Endothelial cell of umbilical vein (primary cell): Measurements from ENCODE around the gene ABTB2. TPM values are rescaled to one million over a fixed set of nuclear protein-coding genes. Genes with fewer than 3 reads are reported as not detected.

Source experiments
- BruUV-seq: library from RNA; stranded (reverse); fragments of 400-500 nt; replicated peaks from 2 replicates; lab custom pipeline; 2021; lab: Mats Ljungman, UMichigan
- CTCF ChIA-PET: fragments of 300-600, 350-600 bp; sonication (Branson Sonifier 250); formaldehyde crosslinking; loops from one replicate; lab custom pipeline; 2021; ENCODE audit warnings: antibody characterized with exemption, inconsistent platforms; lab: Charles Lee
- POLR2A ChIA-PET: fragments of 300-600, 350-600 bp; sonication (Branson Sonifier 250); formaldehyde crosslinking; loops from one replicate; lab custom pipeline; 2021; ENCODE audit warnings: antibody characterized with exemption, inconsistent platforms; lab: Charles Lee
- DNase-seq: peaks from one replicate; pipeline ENCODE4 v3.0.0-alpha.2; 2011; ENCODE audit warnings: low read depth, low spot score
- FAIRE-seq: peaks from 2 replicates; lab custom pipeline; 2011; peaks lifted over from hg19 to GRCh38; lab: Jason Lieb, UNC
- H2AFZ ChIP-seq: 2 replicates; pipeline ENCODE4 v1.6.0; 2012; ENCODE audit warnings: low read depth, low read length, control low read depth, inconsistent platforms
- H3K27ac ChIP-seq: 2 replicates; pipeline ENCODE4 v1.5.1; 2011; ENCODE audit warnings: low read depth, mild to moderate bottlenecking, control low read depth, low read length, moderate library complexity; ENCODE audit not compliant: insufficient read depth
- H3K27me3 ChIP-seq, 2 experiments: 2 replicates each; pipeline versions ENCODE4 v1.6.0 to v1.6.1; 2011; ENCODE audit warnings: low read length in 2 of 2, mixed read lengths in 1 of 2; ENCODE audit not compliant: control insufficient read depth in 2 of 2, insufficient read depth in 2 of 2
- H3K36me3 ChIP-seq, 2 experiments: 2 replicates in 1 of 2; 3 replicates in 1 of 2; pipeline ENCODE4 v1.5.1; 2011; ENCODE audit warnings: low read length in 2 of 2, mild to moderate bottlenecking in 1 of 2, moderate library complexity in 1 of 2; ENCODE audit not compliant: control insufficient read depth in 2 of 2, insufficient read depth in 2 of 2; ENCODE audit errors: extremely low read depth in 1 of 2
- H3K4me1 ChIP-seq: 3 replicates; pipeline ENCODE4 v1.5.1; 2011; ENCODE audit warnings: mild to moderate bottlenecking, low read length; ENCODE audit not compliant: control insufficient read depth, insufficient read depth; ENCODE audit errors: extremely low read depth
- H3K4me2 ChIP-seq: 2 replicates; pipeline ENCODE4 v1.6.1; 2011; ENCODE audit warnings: low read length, control low read depth, mixed read lengths; ENCODE audit not compliant: insufficient read depth
- H3K4me3 ChIP-seq, 3 experiments: fragments of 200-600 bp in 1 of 3; sonication (generic), shearing (Covaris generic) in 1 of 3; replicated peaks in 1 of 3; 2 replicates each; pipeline ENCODE4 v1.5.1; 2011 to 2016; ENCODE audit warnings: control low read depth in 3 of 3, low read length in 3 of 3, mild to moderate bottlenecking in 2 of 3, inconsistent platforms in 1 of 3, low read depth in 1 of 3, moderate library complexity in 1 of 3; ENCODE audit not compliant: insufficient read depth in 1 of 3
- H3K79me2 ChIP-seq: 2 replicates; pipeline ENCODE4 v1.6.0; 2012; ENCODE audit warnings: low read length, inconsistent platforms; ENCODE audit not compliant: control insufficient read depth, insufficient read depth
- H3K9ac ChIP-seq: replicated peaks from 2 replicates; pipeline ENCODE3; 2011; ENCODE audit warnings: low read length, control low read depth; ENCODE audit not compliant: insufficient read depth; ENCODE audit errors: extremely low read depth
- H3K9me1 ChIP-seq: replicated peaks from 3 replicates; pipeline ENCODE4 v1.6.0; 2011; ENCODE audit warnings: mild to moderate bottlenecking, low read length; ENCODE audit not compliant: control insufficient read depth, insufficient read depth; ENCODE audit errors: extremely low read depth
- H3K9me3 ChIP-seq: replicated peaks from 2 replicates; pipeline ENCODE4 v1.5.1; 2012; ENCODE audit warnings: low read length, inconsistent platforms; ENCODE audit not compliant: control insufficient read depth, insufficient read depth
- H4K20me1 ChIP-seq: replicated peaks from 2 replicates; pipeline ENCODE3; 2011; ENCODE audit warnings: mild to moderate bottlenecking, low read length; ENCODE audit not compliant: control insufficient read depth, insufficient read depth; ENCODE audit errors: extremely low read depth
- EZH2 ChIP-seq: IDR thresholded peaks from 2 replicates; pipeline ENCODE4 v1.6.1; 2012; ENCODE audit warnings: borderline replicate concordance, low read depth, mild to moderate bottlenecking, moderate library complexity, low read length, inconsistent platforms; ENCODE audit not compliant: severe bottlenecking
- FOS ChIP-seq: IDR thresholded peaks from 2 replicates; pipeline ENCODE4 v1.6.1; 2011; ENCODE audit warnings: mild to moderate bottlenecking, low read length, moderate library complexity, borderline replicate concordance; ENCODE audit not compliant: insufficient read depth
- GATA2 ChIP-seq: IDR thresholded peaks from 2 replicates; pipeline ENCODE4 v1.7.0; 2011; ENCODE audit warnings: low read depth, mild to moderate bottlenecking, moderate library complexity, mixed read lengths, low read length; ENCODE audit not compliant: insufficient read length, insufficient read depth
- JUN ChIP-seq: IDR thresholded peaks from 2 replicates; pipeline ENCODE4 v1.6.1; 2011; ENCODE audit warnings: borderline replicate concordance, low read depth; ENCODE audit not compliant: insufficient read length, insufficient read depth
- MYC ChIP-seq: IDR thresholded peaks from one replicate; pipeline ENCODE4 v1.6.1; 2011; ENCODE audit warnings: mild to moderate bottlenecking, low read depth, low read length
- POLR2A ChIP-seq: IDR thresholded peaks from 2 replicates; pipeline ENCODE4 v1.6.1; 2012; ENCODE audit warnings: low read depth, mild to moderate bottlenecking, control low read depth, low read length
- POLR2AphosphoS5 ChIP-seq: IDR thresholded peaks from 2 replicates; pipeline ENCODE4 v1.6.1; 2012; ENCODE audit warnings: low read depth, mild to moderate bottlenecking, control low read depth, low read length, moderate library complexity; ENCODE audit not compliant: insufficient read depth
- dilution Hi-C: fragments of 300-500 bp; cut with MboI; formaldehyde crosslinking; loops from one replicate; pipeline ENCODE4 v1.15.0; 2019; ENCODE audit warnings: low sequenced_read_pairs; ENCODE audit not compliant: extremely low pct_ligation_motif_present
- intact Hi-C: fragments of 100-400 bp; cut with micrococcal nuclease; formaldehyde crosslinking; loops from one replicate; pipeline ENCODE4 v1.10.0; 2022
- polyA plus RNA-seq, 4 experiments: library from polyadenylated mRNA; depleted of rRNA in 3 of 4; stranded (reverse) in 3 of 4; unstranded in 1 of 4; fragments of >200 nt; gene quantifications; 2 replicates each; pipeline versions ENCODE4 v1.2.1 to v1.2.3, GENCODE V29; 2011 to 2012; ENCODE audit warnings: missing spikeins in 1 of 4
- total RNA-seq: library from RNA; stranded (reverse); gene quantifications from 2 replicates; pipeline ENCODE4 v1.2.3, GENCODE V29; 2021
- TF ChIP-seq, protein P1 (sequence below): IDR thresholded peaks from 2 replicates; pipeline ENCODE4 v1.6.1; 2011; ENCODE audit not compliant: insufficient read depth, insufficient read length
- TF ChIP-seq, protein P2 (sequence below), 2 donors: IDR thresholded peaks; 1 replicate in 1 of 2; 2 replicates in 1 of 2; pipeline ENCODE4 v1.5.1; 2011; ENCODE audit warnings: low read length in 2 of 2, mild to moderate bottlenecking in 2 of 2, moderate library complexity in 2 of 2, control low read depth in 1 of 2, inconsistent platforms in 1 of 2, low read depth in 1 of 2; ENCODE audit not compliant: insufficient read depth in 1 of 2; ENCODE audit errors: extremely low read depth in 1 of 2

The ABTB2 gene
- total and polyA plus RNA-seq, 2 donors (not counting 3 experiments of a cell fraction or from before 2014, with no cell fraction given) = 0.11 to 0.14 TPM

DNA sequence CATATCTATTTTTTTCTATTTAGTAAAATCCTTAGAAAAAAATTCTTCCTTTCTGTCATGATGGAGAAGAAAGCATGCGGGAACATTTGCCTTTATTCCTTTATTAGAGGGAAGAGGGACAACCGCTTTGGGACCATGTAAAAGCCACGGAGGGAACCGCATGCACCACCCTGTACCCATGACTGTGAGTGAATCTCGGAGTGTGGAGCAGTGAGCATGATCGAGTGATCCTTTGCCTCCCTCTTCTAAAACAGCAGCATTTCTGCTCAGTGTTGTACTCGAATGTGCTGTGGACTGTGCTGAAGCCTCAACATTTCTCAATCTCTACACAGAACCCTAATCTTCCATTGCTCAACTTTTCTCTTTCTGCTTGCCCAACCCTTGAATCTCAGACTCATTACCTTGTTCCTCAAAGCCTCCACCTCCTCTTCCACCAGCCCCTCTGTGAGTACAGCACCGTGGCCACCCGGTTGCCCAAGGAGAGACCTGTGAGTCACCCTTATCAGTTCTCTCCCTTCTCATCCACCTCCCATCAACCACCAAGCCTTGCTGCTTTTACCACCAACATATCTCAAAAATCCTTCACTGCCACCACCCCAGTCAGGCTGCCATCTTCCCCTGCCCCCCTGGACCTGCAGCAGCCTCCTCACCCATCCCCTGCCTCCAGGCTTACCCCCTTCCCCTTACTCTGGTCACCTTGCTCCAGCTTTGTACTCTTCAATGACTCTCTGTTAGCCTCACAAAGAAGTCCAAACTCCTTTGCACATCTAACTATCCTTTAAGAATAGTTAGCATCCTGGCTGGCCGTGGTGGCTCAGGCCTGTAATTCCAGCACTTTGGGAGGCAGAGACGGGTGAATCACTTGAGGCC, 149.3 kb downstream of the ABTB2 start:
- FAIRE-seq (no peak), DNase-seq (no peak)
- ChIA-PET POLR2A (no interaction called here), CTCF (interaction anchor here (2.2 kb wide), 1 partner anchor 29 kb away, joined by 8 read pairs; no protein-coding TSS in a partner anchor)
- Histone ChIP-seq H3K4me1 (no peaks in the 10 kb centered on the region), H3K27me3 (no peaks in the 10 kb centered on the region), H2AFZ (no peak overlapping the region), H3K27ac (no peak overlapping the region), H3K36me3 (no peaks in the 10 kb centered on the region), H3K79me2 (no peaks in the 10 kb centered on the region), H3K9ac (no peak overlapping the region), H3K9me1 (no peaks in the 10 kb centered on the region), H3K4me2 (no peak overlapping the region), H3K4me3 (no peak overlapping the region), H3K9me3 (no peaks in the 10 kb centered on the region), H4K20me1 (no peaks in the 10 kb centered on the region)
- dilution Hi-C loops = no loop called here
- TF ChIP-seq MYC = no peak
- TF ChIP-seq FOS = no peak
- no peak for TF ChIP-seq POLR2A
- no peak for TF ChIP-seq EZH2
- TF ChIP-seq, protein P1, sequence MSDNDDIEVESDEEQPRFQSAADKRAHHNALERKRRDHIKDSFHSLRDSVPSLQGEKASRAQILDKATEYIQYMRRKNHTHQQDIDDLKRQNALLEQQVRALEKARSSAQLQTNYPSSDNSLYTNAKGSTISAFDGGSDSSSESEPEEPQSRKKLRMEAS = no peak
- no peak for TF ChIP-seq JUN
- no peak for TF ChIP-seq GATA2
- TF ChIP-seq, protein P2, sequence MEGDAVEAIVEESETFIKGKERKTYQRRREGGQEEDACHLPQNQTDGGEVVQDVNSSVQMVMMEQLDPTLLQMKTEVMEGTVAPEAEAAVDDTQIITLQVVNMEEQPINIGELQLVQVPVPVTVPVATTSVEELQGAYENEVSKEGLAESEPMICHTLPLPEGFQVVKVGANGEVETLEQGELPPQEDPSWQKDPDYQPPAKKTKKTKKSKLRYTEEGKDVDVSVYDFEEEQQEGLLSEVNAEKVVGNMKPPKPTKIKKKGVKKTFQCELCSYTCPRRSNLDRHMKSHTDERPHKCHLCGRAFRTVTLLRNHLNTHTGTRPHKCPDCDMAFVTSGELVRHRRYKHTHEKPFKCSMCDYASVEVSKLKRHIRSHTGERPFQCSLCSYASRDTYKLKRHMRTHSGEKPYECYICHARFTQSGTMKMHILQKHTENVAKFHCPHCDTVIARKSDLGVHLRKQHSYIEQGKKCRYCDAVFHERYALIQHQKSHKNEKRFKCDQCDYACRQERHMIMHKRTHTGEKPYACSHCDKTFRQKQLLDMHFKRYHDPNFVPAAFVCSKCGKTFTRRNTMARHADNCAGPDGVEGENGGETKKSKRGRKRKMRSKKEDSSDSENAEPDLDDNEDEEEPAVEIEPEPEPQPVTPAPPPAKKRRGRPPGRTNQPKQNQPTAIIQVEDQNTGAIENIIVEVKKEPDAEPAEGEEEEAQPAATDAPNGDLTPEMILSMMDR (IDR thresholded peaks at IDR 0.05; ENCODE audit: extremely low read depth in 1 of 2, insufficient read depth in 1 of 2, low read depth in 1 of 2, low read length in 2 of 2) = no peak
- TF ChIP-seq POLR2AphosphoS5 = no peak
- intact Hi-C loops = no loop called here
- BruUV-seq = no TSS peak
